Activated naive CD4-positive, alpha-beta T cell treated with anti-CD3 and anti-CD28 coated beads, Interleukin-2, amount 50 U/mL, for 72 hours (primary cell): Measurements from ENCODE around the gene FKBP10. TPM values are rescaled to one million over a fixed set of nuclear protein-coding genes. Genes with fewer than 3 reads are reported as not detected.

ENCODE experiments used
- ATAC-seq, 2 donors: fragments of 150-1000 bp; cut with Tn5 transposase; 2 replicates each; pipeline ENCODE4 v1.10.0; 2021; ENCODE audit warnings: mild to moderate bottlenecking in 2 of 2, moderate library complexity in 2 of 2
- DNase-seq, 2 donors: peaks; one replicate each; pipeline ENCODE4 v3.0.0; 2021 to 2022; ENCODE audit warnings: low spot score in 2 of 2
- H3K27ac Mint-ChIP-seq, 2 donors: one replicate each; pipeline ENCODE4 v1.8.0; 2022; ENCODE audit warnings: mild to moderate bottlenecking in 2 of 2, mixed read lengths in 2 of 2
- H3K36me3 Mint-ChIP-seq, 2 donors: one replicate each; pipeline ENCODE4 v1.8.0; 2022; ENCODE audit warnings: mixed read lengths in 2 of 2
- H3K9me3 Mint-ChIP-seq, 2 donors: one replicate each; pipeline ENCODE4 v1.8.0; 2022; ENCODE audit warnings: mixed read lengths in 2 of 2
- total RNA-seq, 2 donors: library from RNA; stranded (reverse); gene quantifications; one replicate each; pipeline ENCODE4 v1.2.3, GENCODE V29; 2022

FKBP10 gene
- total RNA-seq, 2 donors from 2014 or later = 0.47 TPM; not detected in 1

- Mint-ChIP-seq H3K9me3 (no peaks in the 10 kb centered on the region), H3K36me3 (no peaks in the 10 kb centered on the region), H3K27ac (no peak overlapping the region)
- ATAC-seq (no peak), DNase-seq (no peak)
Measured at GRCh38 chr17:41777574-41778188, 35.1 kb upstream of the FKBP10 start.

- Mint-ChIP-seq H3K9me3 (no peaks in the 10 kb centered on the region), H3K27ac (no peak overlapping the region), H3K36me3 (no peaks in the 10 kb centered on the region)
- ATAC-seq = no peak
- no peak for DNase-seq
Measured at GRCh38 chr17:41779954-41780353, 32.9 kb upstream of the FKBP10 start.

GRCh38 chr17:41781404-41782110 lies 31.2 kb upstream of the FKBP10 start:
- no peaks in the 10 kb centered on the region for H3K9me3 Mint-ChIP-seq
- no peaks in the 10 kb centered on the region for H3K36me3 Mint-ChIP-seq
- DNase-seq (no peak), ATAC-seq (no peak)
- no peak overlapping the region for H3K27ac Mint-ChIP-seq

DNA sequence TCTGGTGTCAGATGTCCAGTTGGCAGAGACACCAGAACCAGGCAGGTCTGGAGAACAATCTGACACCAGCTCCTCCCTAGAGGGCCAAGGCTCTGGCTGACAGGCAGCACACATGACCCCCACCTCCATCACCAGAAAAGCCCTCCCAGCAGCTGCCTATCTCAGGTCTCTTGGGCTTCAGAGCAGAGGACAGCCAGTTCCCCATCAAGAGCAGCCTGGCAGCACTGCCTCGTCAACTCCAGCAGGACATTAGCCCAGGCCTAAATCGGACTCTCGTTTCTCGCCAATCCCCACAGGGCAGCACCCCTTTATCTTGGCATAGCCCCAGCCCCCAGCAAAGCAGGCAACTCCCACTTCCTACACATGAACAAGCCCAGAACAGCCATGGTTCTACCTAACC lies 30.7 kb upstream of the FKBP10 start:
- ATAC-seq (no peak), DNase-seq (no peak)
- Mint-ChIP-seq H3K9me3 (no peaks in the 10 kb centered on the region), H3K27ac (peak overlapping the region in 1 of 2 donors; percentile 60), H3K36me3 (no peaks in the 10 kb centered on the region)

DNA sequence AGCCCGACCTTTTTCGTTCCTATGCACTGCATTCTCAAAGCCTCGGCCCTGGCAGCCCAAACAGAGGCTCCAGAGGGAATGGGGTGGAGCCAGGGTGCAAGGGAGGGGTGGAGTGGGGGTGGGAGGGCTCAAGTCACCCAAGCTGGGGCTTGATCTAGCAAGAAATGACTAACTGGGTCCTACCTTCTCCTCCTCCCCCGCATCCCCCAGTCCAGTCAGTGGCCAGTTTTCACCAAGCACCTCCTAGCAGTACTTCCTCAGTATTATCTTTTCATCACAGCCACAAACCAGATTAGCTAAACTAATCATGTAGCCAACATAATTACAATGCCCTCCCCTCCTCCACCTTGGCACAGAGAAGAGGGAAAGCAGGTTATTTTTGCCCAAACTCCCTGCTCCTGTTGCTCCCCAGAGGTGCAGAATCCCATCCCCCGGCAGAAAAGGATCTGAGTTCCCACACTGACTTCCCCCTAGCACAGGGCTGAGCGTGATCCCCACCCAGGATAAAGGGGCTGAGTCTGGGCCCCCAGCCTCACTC lies 28.5 kb upstream of the FKBP10 start:
- Mint-ChIP-seq H3K36me3 (no peaks in the 10 kb centered on the region), H3K9me3 (no peaks in the 10 kb centered on the region), H3K27ac (no peak overlapping the region)
- ATAC-seq = no peak
- DNase-seq = no peak

DNA sequence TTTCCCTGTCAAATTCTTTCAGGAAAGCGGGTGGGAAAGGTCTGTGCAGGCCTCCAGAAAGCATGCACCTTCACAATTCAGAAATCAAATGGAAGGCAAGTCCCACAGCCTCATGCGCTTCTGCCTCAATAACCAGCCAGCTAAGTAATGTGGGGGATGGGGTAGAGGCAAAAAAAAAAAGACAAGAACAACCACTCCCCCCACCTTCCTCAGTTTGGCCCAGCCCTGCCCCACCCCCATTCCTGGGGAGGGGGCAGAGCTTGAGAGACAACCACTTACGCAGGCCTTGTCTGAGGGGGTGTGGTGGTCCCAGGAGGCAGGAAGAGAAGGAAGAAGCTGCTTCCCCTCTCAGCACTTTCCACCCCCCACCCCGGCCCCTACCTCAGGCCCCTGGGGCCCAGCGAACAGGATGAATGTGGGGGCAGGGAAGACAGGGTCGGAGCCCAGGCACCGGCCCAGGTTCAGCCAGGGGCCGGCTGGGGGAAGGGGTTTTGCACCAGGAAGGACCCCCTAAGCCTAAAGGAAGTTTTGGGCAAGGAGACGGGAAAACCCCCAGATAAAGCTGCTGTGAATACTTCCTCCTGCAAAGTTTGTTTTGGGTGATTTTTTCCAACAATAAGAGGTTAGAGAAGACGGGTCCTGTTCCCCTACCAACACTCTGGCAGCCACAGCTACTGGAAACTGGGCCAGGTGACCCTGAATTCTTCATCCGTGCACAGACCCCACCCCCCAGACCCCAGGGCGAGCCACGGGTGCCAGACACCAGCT lies 27.5 kb upstream of the FKBP10 start:
- DNase-seq = no peak
- Mint-ChIP-seq H3K27ac (no peak overlapping the region), H3K36me3 (no peaks in the 10 kb centered on the region), H3K9me3 (no peaks in the 10 kb centered on the region)
- ATAC-seq = no peak

- ATAC-seq (no peak), DNase-seq (no peak)
- no peaks in the 10 kb centered on the region for H3K9me3 Mint-ChIP-seq
- no peaks in the 10 kb centered on the region for H3K36me3 Mint-ChIP-seq
- H3K27ac Mint-ChIP-seq = no peak overlapping the region
Measured at GRCh38 chr17:41785859-41786226, 27.0 kb upstream of the FKBP10 start.

DNA sequence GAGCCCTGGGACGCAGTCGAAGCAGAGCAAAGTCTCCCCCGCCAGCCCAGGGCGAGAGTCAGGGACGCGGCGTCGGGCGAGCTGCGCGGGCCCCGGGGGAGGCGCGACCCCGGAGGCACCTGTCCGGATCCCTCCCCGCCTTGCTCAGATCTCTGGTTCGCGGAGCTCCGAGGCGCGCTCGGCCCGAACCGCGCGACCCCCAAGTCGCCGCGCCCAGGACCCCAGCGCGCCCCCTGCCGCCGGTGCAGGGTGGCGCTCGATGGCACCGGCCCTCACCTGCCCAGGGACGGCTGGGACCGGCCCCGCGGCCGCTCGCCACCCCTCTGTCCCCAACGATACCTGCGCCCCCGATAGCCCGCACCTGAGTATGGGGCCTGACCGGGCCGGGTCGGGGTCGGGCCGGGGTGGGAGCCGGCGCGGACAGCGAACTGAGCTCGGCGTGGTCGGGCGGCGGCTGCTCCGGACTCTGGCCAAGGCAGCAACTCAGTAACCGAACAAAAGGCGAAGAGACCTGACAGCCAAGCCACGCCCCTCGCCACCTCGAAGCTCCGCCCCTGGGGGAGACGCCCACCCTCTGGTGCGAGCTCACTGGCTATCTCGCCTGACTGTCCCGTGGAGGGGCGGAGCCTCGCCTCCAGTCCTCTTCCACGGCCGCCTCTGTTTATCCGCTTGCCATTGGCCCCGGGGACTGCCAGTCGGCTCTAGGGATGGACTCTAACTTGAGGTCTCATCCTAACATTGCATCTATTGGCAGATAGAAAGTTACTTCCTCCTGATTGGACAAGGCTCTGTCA lies 26.4 kb upstream of the FKBP10 start, which contains the start of gene JUP:
JUP (minus strand) TSS at position 485 of the 794 bp plus-strand sequence. CDS start 14,857 bp downstream, outside the sequence.
- ATAC-seq (peak; percentile 96 to 98), DNase-seq (peak; percentile 85 to 96)
- H3K36me3 Mint-ChIP-seq = no peaks in the 10 kb centered on the region
- H3K9me3 Mint-ChIP-seq = no peaks in the 10 kb centered on the region
- H3K27ac Mint-ChIP-seq = no peak within 1 kb of the TSS

GRCh38 chr17:41787021-41787418 lies 25.8 kb upstream of the FKBP10 start:
- DNase-seq = no peak
- no peaks in the 10 kb centered on the region for H3K9me3 Mint-ChIP-seq
- ATAC-seq = no peak
- H3K36me3 Mint-ChIP-seq = no peaks in the 10 kb centered on the region
- H3K27ac Mint-ChIP-seq = no peak overlapping the region

DNA sequence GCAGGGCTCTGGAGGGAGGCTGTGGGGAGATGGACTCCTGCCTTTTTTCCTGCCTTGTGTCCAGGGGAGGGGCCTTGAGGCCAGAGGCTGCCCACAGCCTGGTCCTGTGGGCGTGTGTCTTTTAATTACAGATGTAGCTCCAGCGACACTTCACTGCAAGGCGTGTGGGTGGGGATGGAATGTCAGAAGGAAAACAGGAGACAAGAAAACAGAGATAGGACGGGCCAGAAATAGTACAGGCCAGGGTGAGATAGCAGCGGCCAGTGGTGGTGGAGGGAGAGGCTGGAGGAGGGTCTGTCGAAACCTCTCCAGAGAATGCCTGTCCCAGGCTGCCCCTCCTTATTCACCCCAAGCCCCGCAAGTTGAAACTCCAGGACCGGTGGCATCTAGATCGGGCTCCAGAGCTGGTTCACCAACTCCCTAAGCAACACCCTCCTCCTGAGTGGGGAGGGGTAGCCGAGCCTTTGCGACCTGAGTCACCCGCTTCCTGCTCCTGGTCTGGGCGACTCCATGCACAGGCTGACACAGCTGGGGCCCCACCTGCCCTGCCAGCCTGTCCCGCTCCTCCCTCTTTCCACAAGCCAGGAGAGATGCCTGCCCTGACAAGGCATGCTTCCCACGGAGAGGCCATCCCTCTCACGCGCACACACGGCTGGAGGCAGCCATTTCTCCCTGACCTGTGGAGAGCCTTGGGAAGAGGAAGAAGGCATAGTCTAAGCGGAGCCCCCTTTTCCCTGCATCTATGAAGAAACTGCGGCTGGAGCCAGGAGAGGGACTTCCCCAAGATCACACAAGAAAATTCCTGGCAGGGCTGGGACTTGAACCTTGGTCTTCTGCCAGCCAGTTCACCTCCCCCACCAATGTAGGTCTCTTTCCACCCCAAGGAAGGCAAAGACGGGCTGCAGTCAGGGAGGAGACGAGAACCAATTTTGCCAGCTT lies 19.7 kb upstream of the FKBP10 start:
- no peak for DNase-seq
- ATAC-seq = peak in 1 of 2 donors; percentile 47
- no peaks in the 10 kb centered on the region for H3K9me3 Mint-ChIP-seq
- no peak overlapping the region for H3K27ac Mint-ChIP-seq
- H3K36me3 Mint-ChIP-seq = no peaks in the 10 kb centered on the region

- H3K27ac Mint-ChIP-seq = no peak overlapping the region
- H3K9me3 Mint-ChIP-seq = no peaks in the 10 kb centered on the region
- no peak for ATAC-seq
- DNase-seq = no peak
- H3K36me3 Mint-ChIP-seq = no peaks in the 10 kb centered on the region
Measured at GRCh38 chr17:41793784-41794539, 18.8 kb upstream of the FKBP10 start.

DNA sequence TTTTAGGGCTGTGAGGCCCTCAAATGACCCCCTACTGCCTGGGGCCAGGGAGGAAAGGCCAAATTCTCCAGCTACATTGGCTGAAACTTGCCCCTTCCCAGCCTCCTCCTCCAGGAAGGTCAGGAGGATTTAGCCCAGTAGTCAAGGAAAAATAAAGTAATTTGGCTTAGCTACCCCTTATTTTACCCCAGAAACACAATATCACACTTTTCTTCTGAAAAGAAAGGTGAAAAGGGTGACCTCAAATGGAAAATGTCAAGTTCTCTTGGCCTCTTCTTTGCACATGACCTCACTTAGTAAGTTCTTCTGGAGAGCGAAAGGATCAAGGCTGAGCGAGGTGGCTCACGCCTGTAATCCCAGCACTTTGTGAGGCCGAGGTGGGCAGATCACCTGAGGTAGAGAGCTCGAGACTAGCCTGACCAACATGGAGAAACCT lies 18.2 kb upstream of the FKBP10 start:
- no peaks in the 10 kb centered on the region for H3K36me3 Mint-ChIP-seq
- H3K27ac Mint-ChIP-seq = no peak overlapping the region
- no peak for ATAC-seq
- no peak for DNase-seq
- no peaks in the 10 kb centered on the region for H3K9me3 Mint-ChIP-seq

- Mint-ChIP-seq H3K9me3 (no peaks in the 10 kb centered on the region), H3K27ac (no peak overlapping the region), H3K36me3 (no peaks in the 10 kb centered on the region)
- DNase-seq (no peak), ATAC-seq (no peak)
Measured at GRCh38 chr17:41796121-41796895, 16.5 kb upstream of the FKBP10 start.

DNA sequence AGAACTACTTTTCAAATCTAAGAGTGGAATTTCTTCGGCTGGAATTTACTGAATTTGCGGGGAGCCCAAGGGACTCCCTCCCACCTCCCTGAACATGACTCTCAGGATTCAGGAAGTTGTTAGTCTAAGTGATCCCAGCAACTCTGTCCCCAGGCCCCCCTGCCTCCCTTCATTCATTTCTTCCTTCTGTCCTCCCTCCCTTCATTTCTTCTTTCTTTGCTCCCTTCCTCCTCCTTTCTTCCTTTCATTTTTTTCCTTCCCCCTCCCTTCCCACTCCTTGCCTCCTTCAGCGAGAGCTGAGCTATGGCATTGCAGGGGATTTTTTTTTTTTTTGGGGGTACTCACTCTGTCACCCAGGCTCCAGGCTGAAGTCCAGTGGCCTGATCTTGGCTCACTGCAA lies 15.4 kb upstream of the FKBP10 start:
- Mint-ChIP-seq H3K9me3 (no peaks in the 10 kb centered on the region), H3K27ac (no peak overlapping the region), H3K36me3 (no peaks in the 10 kb centered on the region)
- no peak for ATAC-seq
- DNase-seq = no peak
